Loucy (cell line): ENCODE results near the gene FOXM1.

Experiments
- H2AFZ ChIP-seq: fragments of 200-600 bp; sonication (generic); 2 replicates; pipeline ENCODE4 v1.6.0; 2016; ENCODE audit warnings: antibody characterized with exemption, mild to moderate bottlenecking, low read length, moderate library complexity
- H3F3A ChIP-seq: fragments of 200-600 bp; 2 replicates; pipeline ENCODE4 v1.6.0; 2016; ENCODE audit warnings: antibody characterized with exemption, low read depth, mild to moderate bottlenecking
- H3K27me3 ChIP-seq: fragments of 200-600 bp; sonication (generic); 2 replicates; pipeline ENCODE4 v1.6.1; 2014; ENCODE audit warnings: low read length, mild to moderate bottlenecking; ENCODE audit not compliant: insufficient read depth, poor library complexity, severe bottlenecking
- H3K36me3 ChIP-seq: fragments of 200-600 bp; sonication (generic); 2 replicates; pipeline ENCODE4 v1.6.1; 2016; ENCODE audit warnings: low read length; ENCODE audit not compliant: insufficient read depth
- H3K4me1 ChIP-seq: fragments of 200-600 bp; sonication (generic); 2 replicates; pipeline ENCODE4 v1.5.1; 2014; ENCODE audit warnings: low read length, mild to moderate bottlenecking; ENCODE audit not compliant: insufficient read depth, poor library complexity, severe bottlenecking
- H3K4me2 ChIP-seq: fragments of 200-600 bp; sonication (generic); 2 replicates; pipeline ENCODE4 v1.6.0; 2014; ENCODE audit warnings: antibody characterized with exemption, low read length, low read depth, mild to moderate bottlenecking; ENCODE audit not compliant: poor library complexity, severe bottlenecking
- H3K4me3 ChIP-seq: fragments of 200-600 bp; sonication (generic); 2 replicates; pipeline ENCODE4 v1.5.1; 2014; ENCODE audit warnings: low read length, mild to moderate bottlenecking, mixed read lengths; ENCODE audit not compliant: poor library complexity, severe bottlenecking
- H3K79me2 ChIP-seq: fragments of 200-600 bp; sonication (generic); 2 replicates; pipeline ENCODE4 v1.6.1; 2014; ENCODE audit warnings: low read length; ENCODE audit not compliant: insufficient read depth
- H3K9ac ChIP-seq: fragments of 200-600 bp; sonication (generic); 2 replicates; pipeline ENCODE4 v1.6.0; 2014; ENCODE audit warnings: mild to moderate bottlenecking, low read depth, low read length, moderate library complexity; ENCODE audit not compliant: poor library complexity, severe bottlenecking
- H3K9me2 ChIP-seq: fragments of 200-600 bp; sonication (generic); replicated peaks from 2 replicates; pipeline ENCODE4 v1.6.1; 2016; ENCODE audit warnings: low read depth, low read length, mixed read lengths
- H3K9me3 ChIP-seq: fragments of 200-600 bp; sonication (generic); 2 replicates; pipeline ENCODE4 v1.6.1; 2014; ENCODE audit warnings: mild to moderate bottlenecking, antibody characterized with exemption, low read length, low read depth; ENCODE audit not compliant: insufficient read depth
- H4K20me1 ChIP-seq: fragments of 200-600 bp; sonication (generic); 2 replicates; pipeline ENCODE4 v1.6.0; 2014; ENCODE audit warnings: antibody characterized with exemption, low read length, mild to moderate bottlenecking; ENCODE audit not compliant: insufficient read depth, poor library complexity, severe bottlenecking
- EZH2phosphoT487 ChIP-seq: fragments of 200-600 bp; IDR thresholded peaks from 2 replicates; pipeline ENCODE4 v1.6.1; 2018; ENCODE audit warnings: antibody characterized with exemption, mild to moderate bottlenecking, moderate library complexity, borderline replicate concordance
- TF ChIP-seq, protein P1 (sequence below): fragments of 200-600 bp; sonication (generic); conservative IDR thresholded peaks from 2 replicates; pipeline ENCODE4 v1.5.1; 2014; ENCODE audit warnings: mild to moderate bottlenecking, antibody characterized with exemption, low read length

Gene FOXM1

GRCh38 chr12:2900642-2901041 is 23.7 kb upstream of the FOXM1 start:
- no peaks in the 10 kb centered on the region for H3K79me2 ChIP-seq
- no peak overlapping the region for H3K9ac ChIP-seq
- H3K4me2 ChIP-seq = no peak overlapping the region
- no peaks in the 10 kb centered on the region for H3F3A ChIP-seq
- H4K20me1 ChIP-seq = no peaks in the 10 kb centered on the region
- H3K4me3 ChIP-seq = no peak overlapping the region
- no peaks in the 10 kb centered on the region for H3K9me3 ChIP-seq
- H3K4me1 ChIP-seq = peaks cover 5% of the 10 kb centered on the region
- H3K9me2 ChIP-seq = no peaks in the 10 kb centered on the region
- no peak overlapping the region for H2AFZ ChIP-seq
- TF ChIP-seq, protein P1, sequence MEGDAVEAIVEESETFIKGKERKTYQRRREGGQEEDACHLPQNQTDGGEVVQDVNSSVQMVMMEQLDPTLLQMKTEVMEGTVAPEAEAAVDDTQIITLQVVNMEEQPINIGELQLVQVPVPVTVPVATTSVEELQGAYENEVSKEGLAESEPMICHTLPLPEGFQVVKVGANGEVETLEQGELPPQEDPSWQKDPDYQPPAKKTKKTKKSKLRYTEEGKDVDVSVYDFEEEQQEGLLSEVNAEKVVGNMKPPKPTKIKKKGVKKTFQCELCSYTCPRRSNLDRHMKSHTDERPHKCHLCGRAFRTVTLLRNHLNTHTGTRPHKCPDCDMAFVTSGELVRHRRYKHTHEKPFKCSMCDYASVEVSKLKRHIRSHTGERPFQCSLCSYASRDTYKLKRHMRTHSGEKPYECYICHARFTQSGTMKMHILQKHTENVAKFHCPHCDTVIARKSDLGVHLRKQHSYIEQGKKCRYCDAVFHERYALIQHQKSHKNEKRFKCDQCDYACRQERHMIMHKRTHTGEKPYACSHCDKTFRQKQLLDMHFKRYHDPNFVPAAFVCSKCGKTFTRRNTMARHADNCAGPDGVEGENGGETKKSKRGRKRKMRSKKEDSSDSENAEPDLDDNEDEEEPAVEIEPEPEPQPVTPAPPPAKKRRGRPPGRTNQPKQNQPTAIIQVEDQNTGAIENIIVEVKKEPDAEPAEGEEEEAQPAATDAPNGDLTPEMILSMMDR = no peak
- no peak for TF ChIP-seq EZH2phosphoT487
- no peaks in the 10 kb centered on the region for H3K36me3 ChIP-seq
- H3K27me3 ChIP-seq = no peaks in the 10 kb centered on the region

DNA sequence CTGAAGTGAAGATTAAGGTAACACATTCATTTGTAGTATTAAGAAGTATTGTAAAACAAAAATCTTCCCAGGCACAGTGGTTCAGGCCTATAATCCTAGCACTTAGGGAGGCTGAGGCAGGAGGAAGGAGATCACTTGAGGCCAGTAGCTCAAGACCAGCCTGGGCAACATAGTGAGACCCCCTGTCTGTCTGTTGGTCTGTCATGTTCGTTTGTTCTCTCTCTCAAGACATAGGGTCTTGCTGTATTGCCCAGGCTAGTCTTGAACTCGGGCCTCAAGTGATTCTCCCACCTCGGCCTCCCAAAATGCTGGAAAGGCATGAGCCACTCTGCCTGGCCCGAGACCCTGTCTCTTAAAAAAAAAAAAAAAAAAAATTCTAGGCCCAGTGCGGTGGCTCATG is 20.4 kb upstream of the FOXM1 start:
- no peaks in the 10 kb centered on the region for H4K20me1 ChIP-seq
- no peaks in the 10 kb centered on the region for H3F3A ChIP-seq
- no peaks in the 10 kb centered on the region for H3K27me3 ChIP-seq
- H3K79me2 ChIP-seq = no peaks in the 10 kb centered on the region
- no peak overlapping the region for H3K4me3 ChIP-seq
- H3K9me3 ChIP-seq = no peaks in the 10 kb centered on the region
- H3K36me3 ChIP-seq = no peaks in the 10 kb centered on the region
- no peak overlapping the region for H2AFZ ChIP-seq
- TF ChIP-seq, protein P1 = no peak
- TF ChIP-seq EZH2phosphoT487 = no peak
- no peaks in the 10 kb centered on the region for H3K9me2 ChIP-seq
- no peak overlapping the region for H3K4me2 ChIP-seq
- H3K9ac ChIP-seq = no peak overlapping the region
- H3K4me1 ChIP-seq = no peaks in the 10 kb centered on the region

GRCh38 chr12:2895511-2895910 is 18.5 kb upstream of the FOXM1 start:
- Histone ChIP-seq H4K20me1 (no peaks in the 10 kb centered on the region), H3K79me2 (peaks cover 11% of the 10 kb centered on the region), H3K9ac (no peak overlapping the region), H3K36me3 (no peaks in the 10 kb centered on the region), H3K4me1 (peaks cover 2% of the 10 kb centered on the region), H3K4me3 (no peak overlapping the region), H3K4me2 (no peak overlapping the region), H3K9me3 (no peaks in the 10 kb centered on the region), H2AFZ (no peak overlapping the region), H3F3A (no peaks in the 10 kb centered on the region), H3K27me3 (no peaks in the 10 kb centered on the region), H3K9me2 (no peaks in the 10 kb centered on the region)
- TF ChIP-seq EZH2phosphoT487 = no peak
- TF ChIP-seq, protein P1 = no peak
